ENCODE data around the gene KLK14.

- TF ChIP-seq CTCF (IDR thresholded peaks at IDR 0.05) (peak in 2 of 3 donors; percentile 39 to 53), POLR2A (IDR thresholded peaks at IDR 0.05) (peak; percentile 42), EP300 (IDR thresholded peaks at IDR 0.05) (no peak)
Observed at GRCh38 chr19:51108066-51108804, 25.5 kb upstream of the KLK14 start, which contains the start of gene CTU1.
